Glutamatergic neuron (in vitro differentiated cells): ENCODE results near the gene CFAP20DC. TPM values are rescaled to one million over a fixed set of nuclear protein-coding genes. Genes with fewer than 3 reads are reported as not detected.

ENCODE experiments used
- DNase-seq: peaks from one replicate; pipeline ENCODE4 v3.0.0; 2022
- H3K27ac Mint-ChIP-seq: one replicate; pipeline ENCODE4 v1.8.0; 2020; ENCODE audit warnings: mild to moderate bottlenecking, mixed read lengths, inconsistent platforms; ENCODE audit not compliant: unreplicated experiment
- H3K27me3 Mint-ChIP-seq: one replicate; pipeline ENCODE4 v1.8.0; 2020; ENCODE audit warnings: mild to moderate bottlenecking, moderate library complexity, mixed read lengths, inconsistent platforms; ENCODE audit not compliant: unreplicated experiment
- H3K36me3 Mint-ChIP-seq: one replicate; pipeline ENCODE4 v1.8.0; 2020; ENCODE audit warnings: mild to moderate bottlenecking, mixed read lengths, inconsistent platforms; ENCODE audit not compliant: unreplicated experiment
- H3K4me1 Mint-ChIP-seq: one replicate; pipeline ENCODE4 v1.8.0; 2020; ENCODE audit warnings: mild to moderate bottlenecking, low read depth, mixed read lengths, inconsistent platforms; ENCODE audit not compliant: unreplicated experiment
- H3K4me3 Mint-ChIP-seq: one replicate; pipeline ENCODE4 v1.8.0; 2020; ENCODE audit warnings: mild to moderate bottlenecking, mixed read lengths, inconsistent platforms; ENCODE audit not compliant: unreplicated experiment
- H3K9me3 Mint-ChIP-seq: one replicate; pipeline ENCODE4 v1.8.0; 2020; ENCODE audit warnings: mild to moderate bottlenecking, moderate library complexity, mixed read lengths, inconsistent platforms; ENCODE audit not compliant: unreplicated experiment
- CTCF ChIP-seq: fragments of 200-600 bp; sonication (generic); IDR thresholded peaks from one replicate; pipeline ENCODE4 v1.5.0; 2021; ENCODE audit not compliant: partially characterized antibody, unreplicated experiment
- total RNA-seq: library from RNA; stranded (reverse); fragmentation: NEBNext Ultra II Directional; extraction: Animal tissue kit (Norgen Biotek cat#: 25700); gene quantifications from one replicate; pipeline ENCODE4 v1.2.1, GENCODE V29; 2021; ENCODE audit not compliant: unreplicated experiment

The CFAP20DC gene
- total RNA-seq, 1 donor from 2014 or later, result 8.4 TPM

GRCh38 chr3:58868097-58868779 lies 181.6 kb downstream of the CFAP20DC start:
- Mint-ChIP-seq H3K4me1 (peaks cover 3% of the 10 kb centered on the region), H3K4me3 (no peak overlapping the region), H3K27ac (no peak overlapping the region), H3K36me3 (no peaks in the 10 kb centered on the region), H3K9me3 (no peaks in the 10 kb centered on the region), H3K27me3 (peaks cover 2% of the 10 kb centered on the region)
- no peak for DNase-seq
- no peak for TF ChIP-seq CTCF

GRCh38 chr3:58867621-58868020 lies 182.2 kb downstream of the CFAP20DC start:
- Mint-ChIP-seq H3K4me3 (no peak overlapping the region), H3K4me1 (peaks cover 3% of the 10 kb centered on the region), H3K9me3 (no peaks in the 10 kb centered on the region), H3K27ac (no peak overlapping the region), H3K36me3 (no peaks in the 10 kb centered on the region), H3K27me3 (peaks cover 2% of the 10 kb centered on the region)
- DNase-seq, result no peak
- no peak for TF ChIP-seq CTCF

GRCh38 chr3:58866079-58866478 lies 183.7 kb downstream of the CFAP20DC start:
- Mint-ChIP-seq H3K9me3 (no peaks in the 10 kb centered on the region), H3K36me3 (no peaks in the 10 kb centered on the region), H3K27ac (no peak overlapping the region), H3K4me3 (no peak overlapping the region), H3K4me1 (peaks cover 3% of the 10 kb centered on the region), H3K27me3 (peaks cover 2% of the 10 kb centered on the region)
- TF ChIP-seq CTCF, result no peak
- no peak for DNase-seq

GRCh38 chr3:58864480-58864879 lies 185.3 kb downstream of the CFAP20DC start:
- DNase-seq, result no peak
- Mint-ChIP-seq H3K36me3 (no peaks in the 10 kb centered on the region), H3K27ac (no peak overlapping the region), H3K4me3 (no peak overlapping the region), H3K4me1 (peaks cover 3% of the 10 kb centered on the region), H3K27me3 (peaks cover 2% of the 10 kb centered on the region), H3K9me3 (no peaks in the 10 kb centered on the region)
- no peak for TF ChIP-seq CTCF

- H3K9me3 Mint-ChIP-seq, result no peaks in the 10 kb centered on the region
- H3K27me3 Mint-ChIP-seq, result no peaks in the 10 kb centered on the region
- TF ChIP-seq CTCF, result no peak
- H3K4me3 Mint-ChIP-seq, result no peak overlapping the region
- H3K27ac Mint-ChIP-seq, result no peak overlapping the region
- H3K36me3 Mint-ChIP-seq, result no peaks in the 10 kb centered on the region
- H3K4me1 Mint-ChIP-seq, result peaks cover 5% of the 10 kb centered on the region
- DNase-seq, result no peak
Measured at GRCh38 chr3:58863206-58863605, 186.6 kb downstream of the CFAP20DC start.
